ENCODE results near the gene RASAL2.

DNA sequence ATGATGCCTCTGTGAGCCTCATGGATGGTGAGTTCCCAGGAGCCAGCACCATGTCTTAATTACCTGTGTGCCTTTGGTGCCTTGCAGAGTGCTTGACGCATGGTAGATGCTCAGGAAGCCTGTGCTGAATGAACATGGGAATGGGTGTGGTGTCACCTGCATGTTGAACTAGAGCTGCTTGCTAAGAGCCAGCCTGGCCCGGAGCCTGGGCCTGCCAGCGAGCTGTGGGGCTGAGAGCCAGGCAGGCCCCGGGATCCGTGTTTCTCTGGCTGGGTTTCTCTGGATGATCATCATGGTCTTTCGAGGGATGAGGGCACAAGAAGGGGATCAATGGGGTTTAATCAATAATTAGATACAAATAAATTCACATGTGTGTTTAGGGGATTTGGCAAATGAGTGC lies 412.3 kb downstream of the RASAL2 start:
- TF ChIP-seq, protein P1, sequence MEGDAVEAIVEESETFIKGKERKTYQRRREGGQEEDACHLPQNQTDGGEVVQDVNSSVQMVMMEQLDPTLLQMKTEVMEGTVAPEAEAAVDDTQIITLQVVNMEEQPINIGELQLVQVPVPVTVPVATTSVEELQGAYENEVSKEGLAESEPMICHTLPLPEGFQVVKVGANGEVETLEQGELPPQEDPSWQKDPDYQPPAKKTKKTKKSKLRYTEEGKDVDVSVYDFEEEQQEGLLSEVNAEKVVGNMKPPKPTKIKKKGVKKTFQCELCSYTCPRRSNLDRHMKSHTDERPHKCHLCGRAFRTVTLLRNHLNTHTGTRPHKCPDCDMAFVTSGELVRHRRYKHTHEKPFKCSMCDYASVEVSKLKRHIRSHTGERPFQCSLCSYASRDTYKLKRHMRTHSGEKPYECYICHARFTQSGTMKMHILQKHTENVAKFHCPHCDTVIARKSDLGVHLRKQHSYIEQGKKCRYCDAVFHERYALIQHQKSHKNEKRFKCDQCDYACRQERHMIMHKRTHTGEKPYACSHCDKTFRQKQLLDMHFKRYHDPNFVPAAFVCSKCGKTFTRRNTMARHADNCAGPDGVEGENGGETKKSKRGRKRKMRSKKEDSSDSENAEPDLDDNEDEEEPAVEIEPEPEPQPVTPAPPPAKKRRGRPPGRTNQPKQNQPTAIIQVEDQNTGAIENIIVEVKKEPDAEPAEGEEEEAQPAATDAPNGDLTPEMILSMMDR (conservative IDR thresholded peaks at IDR 0.05 in 1 of 2, IDR thresholded peaks at IDR 0.05 in 1 of 2; ENCODE audit: extremely low read depth in 1 of 2, insufficient read depth in 1 of 2, low read depth in 1 of 2, low read length in 2 of 2), result no peak
- no peak for TF ChIP-seq EZH2 (IDR thresholded peaks at IDR 0.05; ENCODE audit: borderline replicate concordance, low read length)

Data from mammary epithelial cell (primary cell).